CD4-positive, alpha-beta T cell treated with Interferon gamma for 1 hour (primary cell): ENCODE results near the gene COX7A2L.
"Not testable (repeated sequence)": the region's sequence is repeated elsewhere in the genome, so short reads cannot be mapped to it uniquely, and the experiment has no call there.

ENCODE experiments used
- DNase-seq: peaks from one replicate; pipeline ENCODE4 v3.0.0-alpha.2; 2020

Gene COX7A2L

DNA sequence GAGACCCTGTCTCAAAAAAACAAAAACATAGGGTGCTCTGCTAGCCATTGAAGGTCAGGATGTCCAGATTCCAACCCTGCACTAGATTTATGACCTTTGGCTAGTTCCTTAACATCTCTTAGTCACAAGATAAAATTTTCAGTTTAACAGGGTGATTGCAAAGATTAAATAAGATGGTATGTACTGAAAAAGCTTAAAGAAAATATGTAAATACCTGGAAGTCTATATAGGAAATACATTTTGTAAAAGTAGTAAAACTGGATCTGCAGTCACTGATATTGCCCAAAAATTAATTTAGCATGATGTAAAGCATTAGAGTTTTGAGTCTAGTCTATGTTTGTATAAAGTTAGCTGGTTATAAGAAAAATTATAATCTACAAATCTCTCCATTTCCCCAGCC, 5.4 kb upstream of the COX7A2L start:
- no peak for DNase-seq

DNA sequence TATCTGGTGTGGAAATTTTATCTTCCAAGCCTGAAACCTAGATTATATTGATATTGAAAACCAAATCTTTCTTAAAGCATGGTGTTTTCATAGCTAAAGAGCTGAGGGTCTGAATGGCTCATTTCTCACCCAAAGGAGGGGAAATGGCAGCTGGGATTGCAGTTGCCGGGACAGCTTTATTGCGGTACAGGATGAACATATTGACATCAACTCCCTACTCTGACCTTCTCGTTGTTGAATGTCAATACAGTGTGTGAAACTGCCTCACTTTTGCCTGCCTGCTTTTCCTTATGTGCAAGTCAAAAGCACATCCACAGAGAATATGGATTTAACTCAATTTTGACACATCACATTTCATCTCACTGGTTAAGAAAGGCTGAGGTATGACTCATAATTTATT, 3.6 kb upstream of the COX7A2L start:
- no peak for DNase-seq

DNA sequence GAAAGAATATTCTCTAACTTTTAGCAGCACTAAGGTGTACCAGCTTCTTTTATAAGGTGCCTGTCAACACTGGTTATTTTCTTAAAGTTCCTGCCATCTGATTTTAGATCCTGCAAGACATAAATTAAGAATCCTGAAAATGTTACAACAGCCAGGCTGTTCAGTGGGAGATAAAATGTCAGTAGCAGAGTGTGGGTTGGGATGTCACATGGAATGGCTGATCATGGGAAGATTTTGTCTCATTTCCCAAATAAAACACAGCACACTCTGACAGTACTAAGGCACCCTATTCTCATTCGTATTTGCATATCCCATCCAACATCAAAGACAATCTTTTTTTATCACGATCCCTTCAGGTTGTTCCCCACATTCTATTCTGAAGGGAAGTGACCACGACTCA, 2.4 kb upstream of the COX7A2L start:
- DNase-seq, result no peak

DNA sequence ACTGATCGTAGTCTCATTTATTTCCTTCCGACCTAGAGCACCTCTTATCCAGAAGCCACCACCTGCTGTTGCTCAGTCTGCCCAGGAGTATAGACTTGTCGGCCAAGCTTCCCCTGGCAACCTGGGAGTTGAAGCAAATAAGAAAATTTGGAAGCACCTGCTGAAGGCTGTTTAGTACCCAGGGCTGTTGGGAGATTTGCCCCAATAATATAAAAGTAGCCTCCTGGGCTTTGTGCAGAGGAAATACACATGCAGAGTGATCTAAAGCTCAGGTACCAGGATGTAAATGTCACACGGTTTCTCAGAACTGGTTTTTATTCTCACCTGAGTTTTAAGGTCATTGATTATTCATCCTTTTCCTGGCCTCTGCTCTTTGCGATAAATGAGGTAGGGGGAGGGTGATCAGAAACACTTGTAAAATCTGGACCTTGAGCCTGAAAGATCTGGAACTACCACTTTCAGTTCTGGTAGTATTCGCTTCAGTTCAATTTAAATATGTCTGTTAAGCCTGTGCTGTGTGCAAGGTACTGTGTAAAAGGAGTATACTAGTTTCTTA, 789 bp upstream of the COX7A2L start:
- DNase-seq, result no peak

DNA sequence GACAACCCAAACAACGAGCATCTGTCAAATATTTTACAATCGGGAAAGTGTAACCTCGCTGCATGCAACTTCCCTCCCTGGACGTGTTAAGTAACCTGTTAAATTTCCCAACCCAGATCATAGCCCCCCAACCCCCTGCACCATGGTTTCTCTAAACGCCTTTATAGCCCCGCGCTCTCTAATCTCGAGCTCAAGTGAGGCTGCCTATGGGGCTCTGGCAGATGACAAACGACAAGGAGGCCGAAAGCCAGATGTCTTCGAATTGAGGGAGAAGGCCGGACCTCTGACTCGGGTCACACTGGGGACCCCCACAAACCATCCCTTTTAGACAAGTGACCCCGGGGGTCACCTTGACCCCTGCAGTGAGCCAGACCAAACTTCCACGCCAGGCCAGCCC, 526 bp downstream of the COX7A2L start:
- DNase-seq, result no peak

DNA sequence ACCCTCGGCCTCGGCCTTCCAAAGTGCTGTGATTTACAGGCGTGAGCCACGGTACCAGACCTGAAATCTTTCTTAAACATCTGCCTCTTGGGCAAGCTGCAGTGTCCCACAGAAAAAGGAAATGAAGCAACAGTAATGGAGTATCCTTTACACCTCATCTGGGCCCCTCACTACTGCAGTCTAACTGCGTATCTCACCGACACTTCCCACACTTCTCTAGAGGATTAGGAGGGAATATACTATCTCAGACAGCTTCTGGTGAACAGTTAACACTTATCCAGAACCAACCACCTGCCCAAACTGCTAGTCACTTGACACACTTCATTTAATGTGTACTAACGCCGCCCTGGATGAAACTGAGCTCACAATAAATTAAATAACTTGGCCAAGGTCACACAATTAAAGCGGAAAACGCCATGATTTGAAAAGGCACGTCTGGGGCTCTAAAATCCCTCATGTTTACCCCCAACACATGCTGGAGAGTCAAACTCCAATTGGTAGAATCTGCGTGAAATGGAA, 993 bp downstream of the COX7A2L start:
- DNase-seq, result no peak

DNA sequence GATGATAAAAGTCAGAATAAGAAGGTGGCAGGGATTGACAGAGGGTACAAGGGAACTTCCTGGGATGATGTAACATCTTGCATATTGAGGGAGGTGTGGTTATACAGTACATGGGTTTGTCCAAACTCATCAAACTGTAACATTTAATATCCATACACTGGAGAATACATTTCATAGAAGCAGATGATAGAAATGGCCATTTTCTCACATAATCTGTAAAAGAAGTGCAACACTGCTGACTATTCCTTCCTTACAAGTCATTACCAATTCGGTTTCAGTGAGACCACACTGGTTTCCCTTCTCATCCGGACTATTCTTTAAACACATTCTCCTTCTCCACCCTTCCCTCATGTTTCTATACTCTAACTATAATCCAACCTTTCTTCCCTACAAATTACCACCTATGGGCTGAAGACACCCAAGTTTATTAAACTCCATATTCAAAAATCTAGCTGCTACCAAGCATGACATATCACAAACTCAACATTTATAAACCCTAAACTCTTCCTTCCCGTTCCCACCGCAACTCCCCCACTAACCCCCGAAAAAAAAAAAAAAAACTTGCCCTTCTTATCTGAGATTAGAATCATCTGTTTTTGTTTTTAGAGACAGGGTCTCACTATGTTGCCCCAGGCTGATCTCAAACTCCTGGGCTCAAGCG, 1.6 kb downstream of the COX7A2L start:
- no peak for DNase-seq

DNA sequence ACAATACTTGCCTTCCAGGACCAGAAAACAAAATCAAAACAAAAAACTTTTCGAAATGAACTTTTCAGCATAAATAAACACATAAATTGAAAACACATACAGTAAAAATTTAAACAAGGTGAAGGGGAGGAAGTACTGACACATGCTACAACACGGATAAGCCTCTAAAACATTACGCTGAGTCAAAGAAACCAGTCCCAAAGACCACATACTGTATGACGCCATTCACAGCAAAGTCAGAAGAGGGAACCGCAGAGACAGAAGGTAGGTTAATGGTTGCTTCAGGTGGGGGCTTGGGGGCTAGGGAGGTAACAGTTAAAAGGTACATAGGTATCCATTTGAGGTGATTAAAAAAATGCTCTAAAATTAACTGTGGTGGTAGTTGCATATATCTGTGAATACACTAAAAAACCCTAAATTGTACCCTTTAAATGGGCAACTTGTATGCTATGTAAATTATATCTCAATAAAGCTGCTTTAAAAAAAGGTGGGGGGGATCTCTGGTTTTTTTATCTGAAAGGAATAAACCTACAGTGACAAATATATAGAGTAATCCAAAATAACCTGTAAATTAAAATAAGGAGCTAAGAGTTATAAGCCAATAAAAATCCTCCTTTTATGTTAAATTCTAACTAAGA, 7.1 kb downstream of the COX7A2L start:
- DNase-seq, result no peak

DNA sequence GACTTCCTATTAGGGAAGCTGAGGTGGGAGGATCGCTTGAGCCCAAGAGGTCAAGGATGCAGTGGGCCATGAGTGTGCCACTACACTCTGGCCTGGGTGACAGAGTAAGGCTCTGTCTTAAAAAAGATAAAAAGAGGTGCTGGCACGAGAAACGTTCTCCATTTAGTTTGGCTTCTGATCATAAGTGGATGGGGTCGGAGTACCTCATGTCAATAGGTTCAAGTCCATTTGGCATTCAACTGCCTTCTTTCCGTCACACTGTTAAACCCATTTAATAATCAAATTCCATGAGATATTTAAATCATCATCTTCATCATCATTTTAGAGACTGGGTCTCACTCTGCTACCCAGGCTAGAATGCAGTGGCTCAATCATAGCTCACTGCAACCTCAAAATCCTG, 9.2 kb downstream of the COX7A2L start:
- no peak for DNase-seq

DNA sequence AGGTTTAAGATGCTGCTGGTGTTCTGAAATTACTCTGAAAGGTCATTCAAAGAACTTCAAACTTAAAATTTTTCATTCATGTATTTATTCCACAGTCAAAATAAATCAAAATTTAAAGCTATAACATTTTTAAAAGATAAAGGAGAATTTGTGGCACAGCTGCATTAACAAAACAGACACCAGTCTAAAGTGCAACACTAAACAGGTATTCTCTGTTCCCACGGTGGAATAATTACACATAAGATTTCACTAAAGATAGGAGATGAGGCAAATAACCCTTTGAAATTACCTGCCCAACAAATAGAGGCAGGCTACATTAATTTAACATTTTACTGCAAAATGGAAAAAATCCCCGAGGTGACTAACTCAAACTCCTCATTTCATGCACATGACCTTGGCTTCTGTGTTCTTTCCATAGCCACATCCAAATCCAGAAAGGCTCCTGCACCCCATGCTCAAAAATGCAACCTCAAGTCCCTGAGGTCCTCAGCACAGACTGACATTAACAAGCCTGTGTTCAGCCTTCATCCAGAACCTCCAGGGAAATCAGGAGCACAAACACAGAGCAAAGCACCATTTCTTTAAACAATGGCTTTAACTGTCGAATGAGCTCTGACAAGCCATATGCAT, 10.5 kb downstream of the COX7A2L start:
- DNase-seq, result no peak

DNA sequence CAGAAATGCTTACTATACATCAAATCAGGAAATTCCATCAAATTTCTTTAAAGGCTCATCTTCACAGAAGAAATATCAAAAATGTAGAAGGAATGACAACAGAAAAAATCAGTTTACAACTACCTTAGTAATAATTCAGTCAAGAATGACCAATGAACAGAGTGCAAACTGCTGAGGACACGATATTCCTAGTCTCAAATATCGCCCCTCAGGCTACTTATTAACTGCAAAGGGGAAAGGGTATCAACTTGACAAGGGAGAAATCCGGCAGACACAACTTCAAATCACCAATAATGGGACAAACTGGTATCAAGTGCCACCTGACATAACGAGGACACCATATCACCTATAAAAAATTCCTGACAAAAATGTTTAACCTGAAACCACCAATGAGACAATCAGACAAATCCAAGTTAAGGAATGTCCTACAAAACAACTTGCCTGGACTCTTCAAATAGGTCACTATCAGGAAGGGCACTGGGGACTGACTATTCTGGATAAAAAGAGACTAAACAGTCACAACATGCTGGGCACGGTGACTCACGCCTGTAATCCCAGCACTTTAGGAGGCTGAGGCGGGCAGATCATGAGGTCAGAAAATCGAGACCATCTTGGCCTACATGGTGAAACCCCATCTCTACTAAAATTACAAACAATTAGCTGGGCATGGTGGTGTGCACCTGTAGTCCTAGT, 12.8 kb downstream of the COX7A2L start:
- DNase-seq, result no peak

DNA sequence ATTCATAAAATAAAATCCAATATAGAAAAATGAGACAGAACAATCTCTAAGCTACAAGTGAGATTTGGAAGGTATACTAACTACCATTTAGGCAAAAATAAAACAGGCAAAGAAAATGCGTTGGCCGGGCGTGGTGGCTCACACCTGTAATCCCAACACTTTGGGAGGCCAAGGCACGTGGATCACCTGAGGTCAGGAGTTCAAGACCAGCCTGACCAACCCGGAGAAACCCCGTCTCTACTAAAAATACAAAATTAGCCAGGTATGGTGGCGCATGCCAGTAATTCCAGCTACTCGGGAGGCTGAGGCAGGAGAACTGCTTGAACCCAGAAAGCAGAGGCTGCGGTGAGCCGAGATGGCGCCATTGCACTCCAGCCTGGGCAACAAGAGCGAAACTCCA, 13.5 kb downstream of the COX7A2L start:
- not testable (repeated sequence) for DNase-seq

DNA sequence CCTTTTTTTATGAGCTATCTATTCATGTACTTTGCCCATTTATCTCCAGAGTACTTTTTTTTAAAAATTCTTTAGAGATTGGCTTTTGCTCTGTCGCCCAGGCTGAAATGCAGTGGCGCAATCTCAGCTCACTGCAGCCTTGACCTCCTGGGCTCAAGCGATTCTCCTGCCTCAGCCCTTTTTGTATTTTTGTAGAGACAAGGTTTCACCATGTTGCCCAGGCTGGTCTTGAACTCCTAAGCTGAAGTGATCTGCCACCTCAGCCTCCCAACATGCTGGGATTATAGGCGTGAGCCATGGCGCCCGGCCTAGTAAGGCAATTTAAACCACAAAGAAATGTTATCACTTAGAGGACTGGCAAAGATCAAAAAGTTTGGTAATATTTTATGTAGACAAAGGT, 14.2 kb downstream of the COX7A2L start:
- not testable (repeated sequence) for DNase-seq

DNA sequence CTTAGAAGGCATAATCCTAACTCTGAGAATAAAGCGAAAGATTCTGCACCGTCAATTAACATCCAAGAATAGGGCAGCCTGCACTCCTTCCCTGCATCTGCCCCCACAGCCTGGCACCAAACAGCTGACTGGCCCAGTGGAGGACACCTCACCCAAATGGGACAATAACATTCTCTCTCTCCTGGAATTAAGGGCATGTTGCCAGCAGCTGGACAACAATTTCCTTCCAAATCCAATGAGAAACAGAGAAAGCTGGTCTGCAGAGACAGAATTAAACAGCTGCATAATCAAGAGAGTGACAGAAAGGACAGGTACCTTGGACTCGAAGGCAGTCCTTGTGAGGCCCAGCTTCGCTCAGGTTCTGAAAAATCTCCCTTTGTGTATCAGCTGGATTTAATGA, 15.0 kb downstream of the COX7A2L start:
- no peak for DNase-seq

DNA sequence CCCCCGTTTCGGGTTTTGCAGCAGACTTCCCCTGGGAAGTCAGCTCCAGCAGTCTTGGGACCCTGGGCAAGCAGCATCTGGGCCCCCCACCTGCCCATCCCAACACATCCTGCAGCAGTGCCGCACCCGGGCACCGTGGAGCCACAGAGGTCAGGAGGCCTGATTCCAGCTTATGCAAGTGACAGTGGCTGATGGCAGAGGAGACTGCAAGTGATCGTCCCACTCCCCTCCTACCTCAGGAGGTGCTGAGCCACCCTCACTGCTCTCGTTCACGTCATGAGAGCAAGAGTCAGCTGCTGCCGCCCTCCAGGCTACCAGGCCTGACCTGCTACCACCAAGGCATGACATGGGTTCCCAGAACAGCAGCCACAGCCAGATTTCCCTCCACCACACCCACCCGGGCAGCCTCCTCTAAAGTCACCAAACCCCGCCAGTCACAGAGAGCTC, 18.2 kb downstream of the COX7A2L start:
- no peak for DNase-seq

DNA sequence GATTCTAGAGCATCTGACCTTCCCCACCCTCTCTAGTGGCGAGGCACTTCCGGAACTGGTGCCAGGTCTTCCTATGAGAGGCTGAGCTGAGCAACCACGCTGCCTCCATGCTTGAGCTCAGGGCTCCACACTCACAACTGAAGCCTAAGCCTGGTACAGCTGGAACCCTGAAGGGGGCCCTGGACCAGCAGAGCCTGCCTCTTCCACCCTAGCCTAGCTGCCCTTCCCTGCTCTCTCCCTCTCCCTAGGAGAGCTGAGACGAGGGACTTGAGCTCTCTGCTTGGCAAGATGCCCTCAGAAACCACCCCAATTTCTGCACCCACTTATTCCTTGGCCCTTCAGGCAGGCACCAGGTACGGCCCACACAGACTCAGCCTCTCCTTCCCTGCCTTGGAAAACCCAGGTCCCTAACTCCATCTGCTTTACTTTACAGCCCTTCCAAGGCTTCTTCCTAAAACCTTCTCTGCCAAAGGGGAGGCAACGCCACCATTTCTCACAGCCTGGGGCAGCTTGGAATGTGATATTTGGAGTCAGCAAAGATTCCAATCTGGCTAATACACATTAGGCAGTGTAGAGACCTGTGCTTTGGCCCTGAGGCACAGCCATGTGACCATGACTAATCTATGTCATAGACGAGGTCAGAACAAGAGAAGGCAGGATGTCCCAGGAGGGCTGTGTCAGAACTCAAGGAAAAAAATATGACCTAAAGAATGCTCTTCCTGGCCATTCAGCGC, 18.8 kb downstream of the COX7A2L start:
- no peak for DNase-seq

DNA sequence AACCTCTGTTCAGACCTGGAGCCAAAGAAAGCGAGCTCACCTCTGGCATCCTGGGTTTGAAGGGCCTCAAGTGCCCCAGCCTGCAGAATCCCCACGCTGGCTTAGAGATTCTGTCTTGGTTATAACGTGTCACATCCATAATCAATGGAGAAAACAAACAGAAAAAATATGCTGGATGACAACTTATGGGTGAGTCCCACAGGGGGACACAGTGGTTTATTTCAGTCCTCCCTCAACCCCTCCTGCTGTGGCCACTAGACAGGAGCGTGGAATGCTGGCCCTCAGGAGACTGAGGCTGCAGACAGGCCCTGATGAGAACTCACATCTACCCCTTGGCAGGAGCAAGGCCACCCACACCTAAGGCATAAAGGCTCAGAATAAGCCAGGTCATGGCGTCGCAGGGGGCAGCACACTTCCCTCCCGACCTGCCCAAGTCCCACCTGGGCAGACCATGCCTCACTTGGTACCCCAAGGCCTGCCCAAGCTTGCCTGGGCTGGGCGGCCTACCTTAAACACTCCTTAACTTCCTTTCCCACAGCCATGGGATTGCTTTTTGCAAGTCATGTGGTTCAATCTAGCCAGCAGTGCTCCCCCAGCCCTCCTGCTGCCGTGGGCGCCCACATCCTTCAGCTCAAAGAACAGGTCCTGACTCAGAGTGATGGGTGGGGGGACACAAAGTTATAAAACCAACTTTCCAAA, 19.9 kb downstream of the COX7A2L start:
- DNase-seq, result no peak

DNA sequence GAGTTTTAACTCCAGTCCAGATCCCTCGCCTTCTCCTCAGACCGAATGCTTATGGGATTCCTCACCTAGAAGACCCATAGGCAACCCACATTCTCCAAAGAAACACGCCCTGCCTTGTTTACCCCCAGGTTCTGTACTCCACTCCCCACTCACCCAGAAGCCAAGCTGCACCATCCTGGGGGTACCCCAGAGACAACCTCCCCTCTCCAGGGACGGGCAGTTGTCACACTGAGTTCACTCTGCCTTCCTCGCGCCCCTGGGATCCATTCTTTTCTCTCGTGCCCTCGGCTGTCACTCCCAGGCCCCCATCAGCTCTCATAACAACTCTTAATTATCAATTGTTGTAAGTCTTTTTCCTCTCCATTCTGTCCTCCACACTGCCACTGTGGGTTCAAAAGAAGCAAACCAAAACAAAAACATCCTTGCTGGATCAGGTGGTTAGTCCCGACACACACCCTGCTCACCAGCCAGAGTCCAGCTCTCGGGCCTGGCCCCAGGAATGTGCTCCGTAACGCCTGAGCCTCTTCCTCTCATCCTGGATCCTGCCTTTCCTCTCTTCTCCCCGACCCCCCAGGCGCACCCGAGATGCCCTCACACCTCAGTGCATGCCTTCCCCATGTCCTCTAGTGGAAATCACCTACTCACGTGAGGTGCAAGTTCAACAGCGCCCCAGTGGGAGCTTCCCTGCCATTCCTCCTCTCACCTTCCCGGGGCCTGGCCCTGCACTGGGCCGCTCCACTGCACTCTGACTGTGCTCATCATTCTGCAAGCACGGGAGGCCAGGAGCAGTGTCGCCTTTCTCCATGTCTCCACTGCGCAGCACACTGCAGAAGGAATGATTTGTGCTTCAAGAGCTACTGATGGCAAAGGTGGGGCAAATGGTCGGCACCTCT, 20.7 kb downstream of the COX7A2L start:
- no peak for DNase-seq

DNA sequence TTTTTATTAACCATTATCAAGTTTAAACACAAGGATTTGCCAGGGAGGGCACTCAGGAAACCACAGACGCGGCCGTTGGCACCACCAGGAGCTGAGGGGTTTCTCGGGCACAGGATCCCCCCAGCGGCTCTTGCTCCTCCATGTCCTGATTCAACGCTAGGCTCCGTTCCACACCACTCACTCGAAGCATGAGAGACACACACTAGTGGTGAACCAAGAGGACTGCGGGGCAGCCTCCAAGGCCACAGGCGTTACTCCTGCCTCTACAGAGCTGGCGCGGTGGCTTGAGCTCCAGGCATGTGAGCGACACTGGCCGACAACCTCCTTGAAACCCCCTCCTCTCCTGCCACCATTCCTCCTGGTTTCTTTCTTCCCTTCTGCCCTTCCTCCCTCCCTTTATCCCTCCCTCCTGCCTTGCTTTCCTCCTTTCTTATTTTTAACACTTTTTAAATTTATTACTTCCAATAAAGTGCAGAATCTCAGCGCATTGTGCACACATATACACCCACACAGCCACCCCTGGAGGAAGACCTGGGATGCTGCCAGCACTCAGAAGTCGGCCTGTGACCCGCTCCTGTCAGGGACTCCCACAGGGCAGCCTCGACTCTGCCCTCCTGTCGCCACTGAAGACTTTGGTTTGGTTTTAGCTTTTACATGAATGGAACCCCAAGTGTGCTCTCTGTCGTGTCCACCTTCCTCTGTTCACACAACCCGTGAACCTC, 21.7 kb downstream of the COX7A2L start:
- DNase-seq, result no peak

DNA sequence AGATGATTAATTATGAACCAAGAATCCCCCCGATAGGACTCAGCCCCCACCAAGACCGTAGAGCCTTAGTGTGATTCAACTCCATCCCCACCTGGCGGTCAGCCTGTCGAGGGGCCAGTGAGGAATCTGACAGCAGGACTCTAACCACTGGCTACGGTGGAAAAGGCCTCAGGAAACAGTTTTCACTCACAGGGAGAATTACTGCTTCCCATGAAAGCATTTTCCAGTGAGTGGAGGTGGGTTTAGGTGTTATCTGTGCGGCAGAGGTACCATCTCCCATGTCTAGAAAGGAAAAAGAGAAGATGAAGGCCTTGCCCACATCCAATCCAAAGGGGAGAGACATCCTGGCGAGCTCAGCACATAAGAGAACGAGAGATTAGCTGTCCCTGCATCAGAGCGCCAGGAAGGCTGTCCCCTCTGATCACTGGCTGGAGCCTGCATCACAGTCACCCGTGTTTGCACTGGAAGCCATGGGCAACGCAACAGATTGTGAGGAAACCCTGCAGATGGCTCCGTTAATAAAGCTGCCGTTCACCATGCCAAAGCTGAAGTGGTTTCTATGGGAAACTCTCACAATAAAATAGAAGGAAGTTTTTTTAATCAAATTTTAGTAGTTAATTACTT, 22.3 kb downstream of the COX7A2L start:
- DNase-seq, result no peak
